Subcutaneous abdominal adipose tissue (tissue), 5 donors: Measurements from ENCODE around the gene CCDC194.

Experiments used
- H3K27ac ChIP-seq: one replicate; pipeline ENCODE4 v1.7.0; 2013; ENCODE audit warnings: low read depth, mild to moderate bottlenecking, inconsistent platforms, low read length, moderate library complexity
- H3K27me3 ChIP-seq, 5 donors: one replicate each; pipeline ENCODE4 v1.7.0; 2013; ENCODE audit warnings: low read length in 5 of 5, inconsistent platforms in 1 of 5; ENCODE audit not compliant: control insufficient read depth in 5 of 5, insufficient read depth in 4 of 5
- H3K36me3 ChIP-seq, 5 donors: one replicate each; pipeline ENCODE4 v1.7.0; 2013; ENCODE audit warnings: low read length in 5 of 5; ENCODE audit not compliant: control insufficient read depth in 5 of 5, insufficient read depth in 5 of 5
- H3K4me1 ChIP-seq, 5 donors: one replicate each; pipeline ENCODE4 v1.7.0; 2013; ENCODE audit warnings: low read length in 5 of 5, mild to moderate bottlenecking in 3 of 5, moderate library complexity in 1 of 5; ENCODE audit not compliant: control insufficient read depth in 5 of 5, insufficient read depth in 5 of 5
- H3K4me3 ChIP-seq, 5 donors: one replicate each; pipeline ENCODE4 v1.7.0; 2013; ENCODE audit warnings: low read length in 5 of 5, low read depth in 1 of 5
- H3K9ac ChIP-seq, 5 donors: one replicate each; pipeline ENCODE4 v1.7.0; 2013; ENCODE audit warnings: low read length in 5 of 5, mild to moderate bottlenecking in 4 of 5, moderate library complexity in 3 of 5
- H3K9me3 ChIP-seq, 5 donors: one replicate each; pipeline ENCODE4 v1.7.0; 2013; ENCODE audit warnings: low read length in 5 of 5; ENCODE audit not compliant: control insufficient read depth in 5 of 5
- donor health status: healthy.
- donor health status: healthy.
- donor health status: healthy.
- donor health status: healthy.
- donor health status: healthy.

CCDC194 gene, protein sequence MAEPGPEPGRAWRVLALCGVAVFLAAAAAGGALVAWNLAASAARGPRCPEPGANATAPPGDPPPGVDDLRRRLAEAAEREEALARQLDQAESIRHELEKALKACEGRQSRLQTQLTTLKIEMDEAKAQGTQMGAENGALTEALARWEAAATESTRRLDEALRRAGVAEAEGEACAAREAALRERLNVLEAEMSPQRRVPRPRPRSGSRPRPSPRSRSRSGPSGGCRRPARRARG

DNA sequence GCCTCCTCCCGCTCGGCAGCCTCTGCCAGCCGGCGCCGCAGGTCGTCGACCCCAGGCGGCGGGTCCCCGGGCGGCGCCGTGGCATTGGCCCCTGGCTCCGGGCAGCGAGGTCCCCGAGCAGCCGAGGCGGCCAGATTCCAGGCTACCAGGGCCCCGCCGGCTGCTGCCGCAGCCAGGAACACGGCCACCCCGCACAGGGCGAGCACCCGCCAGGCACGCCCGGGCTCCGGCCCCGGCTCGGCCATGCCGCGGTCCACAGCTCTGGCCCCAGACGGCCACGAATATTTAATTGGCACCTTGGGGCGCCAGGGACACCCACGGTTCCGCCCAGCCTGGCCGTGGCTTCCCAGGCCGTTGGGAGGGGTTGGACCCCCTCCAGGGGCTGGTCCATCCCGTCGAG lies at the start of gene CCDC194:
Gene CCDC194 (minus strand): TSS at position 283 of the 400 bp plus-strand sequence. CDS start 38 bp downstream, at position 245.
- no peak within 1 kb of the TSS for H3K27ac ChIP-seq
- H3K4me3 ChIP-seq: no peak within 1 kb of the TSS
- H3K27me3 ChIP-seq: no peaks in the 10 kb centered on the region

DNA sequence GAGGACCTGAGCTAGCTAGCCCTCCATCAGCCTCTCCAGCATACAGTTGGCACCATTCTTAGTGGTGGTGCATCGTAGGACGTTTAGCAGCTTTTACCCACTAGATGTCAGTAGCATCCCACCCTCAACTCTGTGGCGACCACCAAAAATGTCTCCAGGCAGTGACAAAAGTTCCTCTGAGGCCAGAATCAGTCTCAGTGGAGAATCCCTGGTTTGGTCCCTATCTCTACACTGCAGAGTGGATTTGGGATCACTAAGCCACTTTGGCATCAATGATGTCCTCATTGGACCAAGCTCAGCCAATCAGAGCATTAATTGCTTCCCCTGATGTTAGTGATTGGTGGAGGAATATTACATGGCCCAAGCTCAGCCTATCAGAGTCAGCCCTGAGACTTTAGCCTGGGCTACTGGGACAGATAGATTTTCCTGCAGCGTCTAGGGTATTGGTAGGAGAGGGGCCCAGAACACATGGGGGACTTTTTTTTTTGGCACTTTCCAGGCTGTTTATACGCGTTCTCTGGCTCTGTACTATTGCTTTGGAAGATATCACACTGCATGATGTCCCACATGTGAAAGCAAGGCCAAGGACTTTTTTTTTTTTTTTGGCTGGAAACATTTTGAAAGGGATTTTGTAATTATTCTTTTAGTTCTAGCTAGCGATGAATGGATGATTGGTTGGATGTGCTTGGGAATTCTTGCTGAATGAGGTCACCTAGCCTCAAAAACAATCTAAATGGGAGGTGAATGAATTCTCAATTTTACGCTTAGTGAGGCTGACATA lies 47.4 kb upstream of the CCDC194 start:
- H3K4me1 ChIP-seq: peaks cover 0 to 4% (median 0%) of the 10 kb centered on the region in 5 donors
- peaks cover 0 to under 1% (median 0%) of the 10 kb centered on the region in 5 donors for H3K36me3 ChIP-seq
- no peak overlapping the region for H3K27ac ChIP-seq
- H3K27me3 ChIP-seq: no peaks in the 10 kb centered on the region
- no peak overlapping the region for H3K4me3 ChIP-seq
- peaks cover 0 to 5% (median 3%) of the 10 kb centered on the region in 5 donors for H3K9me3 ChIP-seq
- no peak overlapping the region for H3K9ac ChIP-seq

More for the DNA sequence above, at the start of gene CCDC194:
- Histone ChIP-seq H3K36me3 (peaks cover 0 to 12% (median 0%) of the 10 kb centered on the region in 5 donors), H3K9ac (peak within 1 kb of the TSS in 1 of 5 donors; percentile 1), H3K4me1 (peaks cover 0 to 40% (median 28%) of the 10 kb centered on the region in 5 donors), H3K9me3 (peaks cover 0 to 4% (median 2%) of the 10 kb centered on the region in 5 donors)

DNA sequence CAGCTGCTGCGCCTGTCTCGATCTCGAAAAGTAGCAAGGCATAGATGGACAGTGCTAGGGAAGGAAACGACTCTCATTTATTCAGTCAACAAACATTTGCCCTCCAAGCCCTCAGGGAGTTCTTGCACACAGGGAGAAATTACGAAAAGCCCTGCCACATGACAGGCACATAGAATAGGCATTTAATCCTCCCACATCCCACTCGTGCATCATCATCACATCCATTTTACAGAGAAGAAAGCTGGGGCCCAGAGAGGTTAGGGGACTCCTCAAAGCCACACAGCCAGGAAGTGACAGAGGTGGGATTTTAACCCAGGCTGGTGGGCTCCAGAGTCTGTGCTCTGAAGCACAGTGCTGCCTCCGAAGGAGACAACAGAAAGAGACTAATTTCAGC lies 42.9 kb upstream of the CCDC194 start:
- peaks cover 0 to 4% (median 0%) of the 10 kb centered on the region in 5 donors for H3K36me3 ChIP-seq
- no peak overlapping the region for H3K27ac ChIP-seq
- no peak overlapping the region for H3K9ac ChIP-seq

DNA sequence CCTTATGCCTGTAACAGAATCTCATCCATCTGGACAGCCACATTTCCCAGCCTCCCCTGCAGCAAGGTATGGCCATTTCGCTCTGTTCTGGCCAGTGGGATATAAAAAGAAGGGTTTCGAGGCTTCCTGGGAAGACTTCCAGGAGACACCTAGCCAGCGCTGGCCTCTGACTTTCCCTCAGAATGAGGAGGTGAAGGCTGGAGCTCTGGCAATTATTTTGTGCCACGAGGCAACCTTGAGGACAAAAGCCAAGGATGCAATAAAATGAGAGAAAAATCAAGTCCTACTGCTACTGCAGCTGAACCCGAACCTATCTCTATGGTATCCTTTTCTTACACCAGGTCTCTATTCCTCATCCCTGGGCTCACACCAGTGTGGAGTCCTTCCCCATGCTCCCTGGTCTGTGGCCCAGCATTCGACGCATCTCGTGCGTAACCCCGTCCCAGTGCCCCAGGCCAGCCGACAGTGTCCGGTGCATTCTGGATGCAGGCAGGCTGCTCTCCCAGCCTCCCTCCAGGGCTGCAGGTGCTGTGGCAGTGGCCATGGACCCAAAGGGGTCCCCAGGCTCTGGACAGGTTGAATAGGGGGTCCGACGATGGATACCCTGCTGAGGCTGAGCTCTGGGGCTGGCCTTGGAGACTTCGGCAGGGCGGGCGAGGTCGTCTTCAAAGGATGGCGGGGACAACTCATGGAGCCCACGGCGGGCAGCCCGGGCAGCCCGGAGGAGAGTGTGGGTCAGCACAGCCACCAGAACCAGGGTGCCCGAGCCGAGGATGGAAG lies 42.3 kb upstream of the CCDC194 start:
- H3K9ac ChIP-seq: no peak overlapping the region
- no peaks in the 10 kb centered on the region for H3K4me1 ChIP-seq
- peaks cover 0 to 4% (median 0%) of the 10 kb centered on the region in 5 donors for H3K36me3 ChIP-seq
- H3K4me3 ChIP-seq: no peak overlapping the region
- H3K9me3 ChIP-seq: peaks cover 0 to 6% (median 5%) of the 10 kb centered on the region in 5 donors
- H3K27ac ChIP-seq: no peak overlapping the region
- H3K27me3 ChIP-seq: no peaks in the 10 kb centered on the region

More for the DNA sequence above, 42.9 kb upstream of the CCDC194 start:
- H3K9me3 ChIP-seq: peaks cover 0 to 9% (median 5%) of the 10 kb centered on the region in 5 donors
- H3K4me3 ChIP-seq: no peak overlapping the region
- H3K27me3 ChIP-seq: no peaks in the 10 kb centered on the region
- H3K4me1 ChIP-seq: peaks cover 0 to 4% (median 0%) of the 10 kb centered on the region in 5 donors

DNA sequence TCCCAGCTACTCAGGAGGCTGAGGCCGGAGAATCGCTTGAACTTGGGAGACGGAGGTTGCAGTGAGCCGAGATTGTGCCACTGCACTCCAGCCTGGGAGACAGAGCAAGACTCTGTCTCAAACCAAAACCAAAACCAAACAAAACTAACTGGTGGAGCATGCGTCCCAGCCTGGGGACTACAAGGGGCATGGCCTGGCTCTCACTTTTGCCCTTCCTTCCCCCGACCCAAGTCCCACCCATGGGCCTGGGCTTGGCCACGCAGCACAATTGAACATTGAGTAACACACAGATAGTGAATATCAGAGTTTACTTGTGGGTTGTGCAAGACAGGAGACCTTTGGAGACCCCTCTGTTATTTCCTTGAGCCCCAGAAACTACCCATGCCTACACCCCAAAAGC lies 41.2 kb upstream of the CCDC194 start:
- Histone ChIP-seq H3K27ac (no peak overlapping the region), H3K9ac (no peak overlapping the region), H3K27me3 (no peaks in the 10 kb centered on the region), H3K4me3 (no peak overlapping the region), H3K36me3 (peaks cover 0 to 4% (median 0%) of the 10 kb centered on the region in 5 donors), H3K4me1 (no peaks in the 10 kb centered on the region), H3K9me3 (peaks cover 0 to 5% (median 4%) of the 10 kb centered on the region in 5 donors)

DNA sequence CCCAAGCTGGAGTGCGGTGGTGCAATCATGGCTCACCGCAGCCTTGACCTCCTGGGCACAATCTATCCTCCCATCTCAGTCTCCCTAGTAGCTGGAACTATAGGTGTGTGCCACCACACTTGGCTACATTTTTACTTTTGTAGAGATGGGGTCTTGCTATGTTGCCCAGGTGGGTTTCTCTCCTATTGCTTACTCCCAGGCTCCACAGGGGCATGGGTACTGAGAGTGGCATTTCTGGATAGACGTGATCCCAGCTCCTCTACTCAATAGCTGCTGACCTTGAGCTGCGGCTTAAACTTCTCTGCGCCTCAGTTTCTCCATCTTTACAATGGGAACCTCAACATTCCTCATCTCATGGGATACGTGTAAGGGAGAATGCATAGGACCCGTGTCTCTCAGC lies 37.4 kb upstream of the CCDC194 start:
- Histone ChIP-seq H3K9ac (no peak overlapping the region), H3K27me3 (no peaks in the 10 kb centered on the region), H3K9me3 (peaks cover 0 to 5% (median 4%) of the 10 kb centered on the region in 5 donors), H3K4me3 (no peak overlapping the region), H3K27ac (no peak overlapping the region), H3K4me1 (peaks cover 0 to 9% (median 8%) of the 10 kb centered on the region in 5 donors), H3K36me3 (peaks cover 0 to 4% (median 0%) of the 10 kb centered on the region in 5 donors)

DNA sequence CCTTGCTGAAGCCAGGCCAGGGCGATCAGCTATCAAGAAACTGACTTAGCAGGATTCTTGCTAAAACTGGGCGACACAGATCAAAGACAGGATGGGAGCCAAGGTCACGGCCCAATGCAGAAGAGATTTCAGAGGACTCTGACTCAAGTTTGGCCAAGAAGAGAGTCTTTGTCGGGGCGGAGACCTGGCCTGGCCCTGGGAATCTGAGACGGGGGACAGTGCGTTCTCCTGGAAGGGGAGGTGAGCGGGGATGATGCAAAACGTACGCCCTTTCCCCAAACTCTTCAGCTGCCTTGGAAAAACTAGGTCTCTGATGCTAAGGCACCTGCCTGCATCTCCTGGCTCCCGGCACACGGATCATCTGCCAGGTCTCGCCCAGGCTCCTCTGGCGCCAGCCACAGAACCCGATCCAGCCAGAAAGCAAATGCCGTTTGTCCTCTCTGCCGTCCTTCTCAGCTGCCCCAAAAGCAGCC lies 35.7 kb upstream of the CCDC194 start:
- no peak overlapping the region for H3K27ac ChIP-seq
- H3K4me1 ChIP-seq: peaks cover 0 to 15% (median 13%) of the 10 kb centered on the region in 5 donors
- H3K4me3 ChIP-seq: no peak overlapping the region
- H3K36me3 ChIP-seq: no peaks in the 10 kb centered on the region
- no peak overlapping the region for H3K9ac ChIP-seq
- no peaks in the 10 kb centered on the region for H3K9me3 ChIP-seq
- no peaks in the 10 kb centered on the region for H3K27me3 ChIP-seq

DNA sequence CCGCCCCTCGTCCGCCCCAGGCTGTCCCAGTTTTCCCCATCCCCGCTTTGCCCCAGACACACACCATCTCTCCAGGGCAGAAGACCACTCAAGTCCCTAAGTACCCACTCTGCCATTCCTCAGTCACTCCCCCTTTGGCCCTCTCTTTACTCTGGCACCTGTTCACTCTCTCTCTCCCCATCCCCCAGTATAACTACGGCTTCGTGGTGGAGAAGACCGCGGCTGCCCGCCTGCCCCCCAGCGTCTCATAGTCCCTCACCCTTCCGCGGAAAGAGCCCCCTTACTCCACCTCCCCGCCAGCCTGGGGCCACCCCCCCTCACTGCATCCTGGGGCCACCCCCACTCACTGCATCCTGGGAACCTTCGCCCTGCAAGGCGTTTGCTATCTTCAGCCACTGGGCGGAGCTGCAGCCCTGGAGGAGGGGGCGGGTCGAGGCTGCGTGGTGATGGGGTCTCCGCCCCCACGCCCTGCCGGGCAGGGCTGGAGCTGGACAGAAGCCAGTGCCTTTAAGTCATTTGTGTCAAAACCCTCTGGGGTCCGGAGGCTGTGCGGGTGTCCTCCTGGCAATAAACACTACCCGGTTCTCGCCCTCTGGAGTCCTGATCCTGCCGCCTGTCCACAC lies 30.9 kb upstream of the CCDC194 start:
- Histone ChIP-seq H3K9ac (no peak overlapping the region), H3K36me3 (peaks cover 0 to 15% (median 13%) of the 10 kb centered on the region in 5 donors)

DNA sequence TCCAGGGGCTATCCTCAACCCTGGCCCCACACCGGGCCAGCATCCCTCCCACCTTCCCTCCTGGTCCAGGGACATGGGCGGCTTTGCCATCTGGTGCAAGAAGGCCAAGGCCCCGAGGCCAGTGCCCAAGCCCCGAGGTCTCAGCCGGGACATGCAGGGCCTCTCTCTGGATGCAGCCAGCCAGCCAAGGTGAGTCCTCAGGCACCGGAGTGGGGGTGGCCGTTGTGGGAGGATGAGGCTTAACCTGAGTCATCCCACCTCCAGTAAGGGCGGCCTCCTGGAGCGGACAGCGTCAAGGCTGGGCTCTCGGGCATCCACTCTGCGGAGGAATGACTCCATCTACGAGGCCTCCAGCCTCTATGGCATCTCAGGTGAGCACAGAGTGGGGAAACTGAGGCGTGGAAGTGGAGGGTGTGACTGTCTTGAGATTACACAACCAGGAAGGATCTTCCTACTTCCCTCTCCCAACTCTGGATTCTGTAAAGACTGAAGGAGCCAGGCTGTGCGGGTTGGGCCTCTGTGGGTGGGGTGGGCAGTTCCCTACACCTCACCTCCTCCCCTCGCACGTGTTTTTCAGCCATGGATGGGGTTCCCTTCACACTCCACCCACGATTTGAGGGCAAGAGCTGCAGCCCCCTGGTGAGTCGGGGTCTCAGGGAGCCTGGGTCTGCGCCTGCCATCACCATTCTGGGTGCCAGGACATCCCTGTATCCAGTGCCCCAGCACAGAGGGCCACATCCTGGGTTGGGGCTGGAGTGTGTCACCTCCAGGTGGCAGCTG lies 29.6 kb upstream of the CCDC194 start:
- Histone ChIP-seq H3K27me3 (no peaks in the 10 kb centered on the region), H3K9me3 (no peaks in the 10 kb centered on the region), H3K9ac (no peak overlapping the region), H3K4me3 (no peak overlapping the region), H3K36me3 (peaks cover 0 to 15% (median 13%) of the 10 kb centered on the region in 5 donors), H3K27ac (no peak overlapping the region), H3K4me1 (peaks cover 4 to 28% (median 23%) of the 10 kb centered on the region in 5 donors)

More for the DNA sequence above, 30.9 kb upstream of the CCDC194 start:
- Histone ChIP-seq H3K4me1 (peaks cover 0 to 24% (median 22%) of the 10 kb centered on the region in 5 donors), H3K4me3 (no peak overlapping the region), H3K9me3 (no peaks in the 10 kb centered on the region), H3K27ac (no peak overlapping the region), H3K27me3 (no peaks in the 10 kb centered on the region)
